HG02943 (cell line): ENCODE measurements around the gene PAK1IP1.
"Not testable (repeated sequence)": the region's sequence is repeated elsewhere in the genome, so short reads cannot be mapped to it uniquely, and the experiment has no call there.

Source experiments
- ATAC-seq: cut with Tn5 transposase; IDR thresholded peaks from one replicate; pipeline ENCODE4 v1.9.1; 2021; ENCODE audit warnings: mild to moderate bottlenecking, low read depth, moderate library complexity; ENCODE audit not compliant: unreplicated experiment

The PAK1IP1 gene

GRCh38 chr6:10694302-10695085, at the start of gene PAK1IP1, which contains the start of gene C6orf52:
TSS of gene PAK1IP1 (plus strand) at chr6:10694972. CDS start at chr6:10694986, 14 bp downstream.
TSS of gene C6orf52 (minus strand) at chr6:10694616. CDS start at chr6:10687550, 7,066 bp downstream.
- peak; percentile 99 for ATAC-seq

GRCh38 chr6:10655508-10656055, 39.2 kb upstream of the PAK1IP1 start:
- no peak for ATAC-seq

GRCh38 chr6:10658910-10659698, 35.7 kb upstream of the PAK1IP1 start:
- no peak for ATAC-seq

GRCh38 chr6:10659699-10660348, 34.9 kb upstream of the PAK1IP1 start:
- ATAC-seq: no peak

- ATAC-seq: not testable (repeated sequence)
These were observed 34.2 kb upstream of the PAK1IP1 start for GRCh38 chr6:10660431-10661191.

GRCh38 chr6:10662207-10662606, 32.6 kb upstream of the PAK1IP1 start:
- ATAC-seq: no peak

- ATAC-seq: no peak
These were observed 32.0 kb upstream of the PAK1IP1 start for GRCh38 chr6:10662742-10663141.

- not testable (repeated sequence) for ATAC-seq
These were observed 29.2 kb upstream of the PAK1IP1 start for GRCh38 chr6:10665595-10665994.

- no peak for ATAC-seq
These were observed 26.4 kb upstream of the PAK1IP1 start for GRCh38 chr6:10668126-10668917.

GRCh38 chr6:10676403-10676802, 18.4 kb upstream of the PAK1IP1 start:
- ATAC-seq: no peak

- no peak for ATAC-seq
These were observed 16.3 kb upstream of the PAK1IP1 start for GRCh38 chr6:10678456-10678855.

GRCh38 chr6:10681795-10682194, 13.0 kb upstream of the PAK1IP1 start:
- ATAC-seq: no peak

- no peak for ATAC-seq
These were observed 12.3 kb upstream of the PAK1IP1 start for GRCh38 chr6:10682355-10682988.

GRCh38 chr6:10684618-10685017, 10.2 kb upstream of the PAK1IP1 start:
- ATAC-seq: no peak

- ATAC-seq: no peak
These were observed 9.5 kb upstream of the PAK1IP1 start for GRCh38 chr6:10685092-10685915.

- ATAC-seq: no peak
These were observed 7.9 kb upstream of the PAK1IP1 start for GRCh38 chr6:10686901-10687300.

GRCh38 chr6:10687582-10687981, 7.2 kb upstream of the PAK1IP1 start:
- no peak for ATAC-seq
